Effector CD4-positive, alpha-beta T cell (primary cell): ENCODE results near the gene SPPL2A.
"Not testable (repeated sequence)": the region's sequence is repeated elsewhere in the genome, so short reads cannot be mapped to it uniquely, and the experiment has no call there.

ENCODE experiments used
- DNase-seq: peaks from one replicate; pipeline ENCODE4 v3.0.0-alpha.2; 2020

Gene SPPL2A

DNA sequence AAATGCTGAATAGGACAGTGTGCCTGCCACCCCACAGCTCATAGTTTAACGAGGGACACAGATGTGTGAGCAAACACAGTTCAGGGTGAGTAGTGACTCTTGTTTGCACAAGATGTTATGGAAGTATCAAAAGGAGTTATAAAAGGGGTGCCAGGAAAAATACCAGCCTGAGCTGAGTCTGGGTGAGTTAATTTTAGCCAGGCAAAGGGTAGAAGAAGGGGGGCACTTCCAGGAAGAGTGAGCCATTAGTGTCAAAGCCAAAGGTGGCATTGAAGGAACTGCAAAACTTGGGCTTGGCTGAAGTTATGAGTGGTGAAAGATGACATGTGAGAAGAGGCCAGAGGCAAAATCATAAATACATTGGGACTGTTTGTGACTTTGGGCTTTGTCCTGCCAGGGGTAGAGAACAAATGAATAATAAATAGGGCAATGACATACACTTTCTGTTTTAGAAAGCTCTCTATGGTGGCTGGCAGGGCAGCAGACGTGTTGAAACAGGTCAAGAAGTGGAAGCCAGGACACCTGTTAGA, 1.9 kb upstream of the SPPL2A start:
- no peak for DNase-seq

- DNase-seq = no peak
These were observed 878 bp downstream of the SPPL2A start for GRCh38 chr15:50764461-50765194.

- no peak for DNase-seq
These were observed 6.7 kb downstream of the SPPL2A start for GRCh38 chr15:50758712-50759205.

DNA sequence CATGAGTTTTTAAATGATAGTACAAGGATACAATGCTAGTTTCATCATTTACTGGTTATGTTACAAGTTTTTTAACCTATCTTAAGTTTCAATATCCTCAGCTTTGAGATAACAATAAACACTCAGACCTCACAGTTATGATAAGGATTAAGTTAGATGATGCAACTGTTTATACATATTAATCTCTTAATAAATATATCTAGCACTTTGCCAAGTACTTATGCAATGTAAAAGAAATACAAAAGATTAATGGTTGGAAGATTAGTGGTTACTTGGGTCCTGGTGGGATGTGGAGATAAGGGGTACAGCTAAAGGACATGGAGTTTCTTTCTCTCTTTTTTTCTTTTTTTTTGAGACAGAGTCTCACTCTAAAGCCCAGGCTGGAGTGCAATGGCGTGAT, 12.0 kb downstream of the SPPL2A start:
- DNase-seq = no peak

DNA sequence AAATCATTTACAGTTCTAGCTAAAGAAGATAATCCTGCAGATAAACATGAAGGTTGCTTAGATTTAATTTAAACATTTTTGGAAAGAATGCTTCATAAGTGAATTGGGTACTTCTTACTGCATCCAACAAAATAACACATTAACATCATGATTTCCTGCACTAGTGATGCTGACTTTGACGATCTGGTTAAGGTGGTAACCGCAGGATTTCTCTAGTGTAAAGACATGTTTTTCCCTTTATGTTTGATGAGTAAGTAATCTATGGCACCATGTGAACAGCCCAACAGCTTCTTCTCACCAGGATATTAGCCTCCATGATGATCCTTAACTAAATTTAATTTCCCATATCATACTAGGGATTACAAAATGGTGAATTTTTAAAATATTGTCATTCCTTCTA, 14.1 kb downstream of the SPPL2A start:
- no peak for DNase-seq

DNA sequence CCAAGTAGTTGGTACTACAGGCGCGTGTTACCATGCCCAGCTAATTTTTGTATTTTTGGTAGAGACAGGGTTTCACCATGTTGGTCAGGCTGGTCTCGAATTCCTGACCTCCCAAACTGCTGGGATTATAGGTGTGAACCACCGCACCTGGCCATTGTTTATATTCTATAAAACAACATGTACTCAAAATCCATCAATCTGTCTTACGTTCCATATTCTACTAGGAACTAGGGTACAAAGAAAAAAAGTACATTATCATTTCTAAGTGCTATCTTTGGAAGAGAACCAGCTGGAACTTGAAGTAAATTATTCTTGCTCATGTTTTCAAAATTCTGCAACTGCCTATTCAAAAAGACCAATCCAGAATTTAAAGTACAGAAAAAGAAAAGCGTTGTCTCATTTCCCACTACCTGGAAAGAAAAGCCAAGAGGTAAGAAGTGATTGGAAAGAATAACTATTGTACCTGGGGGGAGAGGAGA, 15.2 kb downstream of the SPPL2A start:
- DNase-seq = no peak

DNA sequence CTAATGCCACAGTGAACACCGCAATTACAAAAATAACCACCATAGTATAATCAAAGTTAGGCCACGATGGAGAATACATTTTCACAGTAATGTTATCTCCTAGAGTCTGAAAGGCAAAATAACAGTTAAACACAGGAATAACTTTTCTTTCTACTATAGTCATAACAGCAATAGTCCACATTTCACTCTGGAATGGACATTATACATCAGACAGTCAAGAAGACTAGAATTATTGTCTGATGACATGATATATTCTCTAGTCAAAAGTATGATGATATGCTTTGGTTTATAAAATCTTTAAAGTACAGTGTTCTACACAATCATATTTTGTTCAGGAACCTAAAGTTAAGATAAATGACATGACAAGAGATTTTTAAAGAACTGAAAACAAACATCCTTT, 18.0 kb downstream of the SPPL2A start:
- no peak for DNase-seq

- no peak for DNase-seq
These were observed 20.9 kb downstream of the SPPL2A start for GRCh38 chr15:50744601-50745000.

- no peak for DNase-seq
These were observed 24.6 kb downstream of the SPPL2A start for GRCh38 chr15:50740955-50741354.

GRCh38 chr15:50736823-50737222, 28.7 kb downstream of the SPPL2A start:
- no peak for DNase-seq

- DNase-seq = no peak
These were observed 30.4 kb downstream of the SPPL2A start for GRCh38 chr15:50735156-50735555.

DNA sequence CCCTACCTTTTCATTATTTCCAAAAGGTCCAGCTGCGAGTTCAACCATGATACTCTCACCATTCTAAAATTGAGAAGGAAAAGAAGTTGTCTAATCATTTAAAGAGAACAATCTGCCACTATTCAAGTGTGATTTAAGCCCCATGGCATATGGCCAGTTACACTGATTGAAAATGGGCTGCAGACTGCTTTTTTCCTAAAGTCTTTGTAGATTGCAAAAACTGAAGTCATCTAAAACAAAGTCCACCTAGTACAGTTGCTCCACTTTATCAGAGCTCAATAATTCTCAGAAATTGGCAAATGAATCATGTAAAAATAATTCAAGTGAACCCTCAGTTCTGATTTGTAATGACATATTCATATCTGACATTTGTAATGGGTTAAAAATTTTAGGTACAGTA, 39.2 kb downstream of the SPPL2A start:
- no peak for DNase-seq

- no peak for DNase-seq
These were observed 46.8 kb downstream of the SPPL2A start for GRCh38 chr15:50718700-50719125.

DNA sequence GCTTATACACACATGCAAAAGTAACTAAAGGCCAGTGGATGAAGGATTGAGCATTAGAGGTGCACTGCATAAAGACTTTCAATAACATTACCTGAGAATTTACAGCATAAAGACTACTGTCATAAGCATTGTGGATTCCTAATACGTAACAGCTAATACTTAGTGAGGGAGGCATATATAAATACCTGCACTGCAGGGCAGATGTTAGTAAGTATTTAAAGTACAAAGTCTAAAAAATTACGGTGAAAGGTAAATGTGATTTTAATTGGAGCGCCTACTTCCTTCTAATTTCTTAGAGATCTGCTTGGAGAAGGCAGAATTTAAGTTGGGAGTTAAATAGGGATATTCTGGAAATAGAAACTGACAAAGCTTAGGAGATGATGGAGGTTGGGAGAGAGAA, 53.5 kb downstream of the SPPL2A start:
- DNase-seq = no peak

DNA sequence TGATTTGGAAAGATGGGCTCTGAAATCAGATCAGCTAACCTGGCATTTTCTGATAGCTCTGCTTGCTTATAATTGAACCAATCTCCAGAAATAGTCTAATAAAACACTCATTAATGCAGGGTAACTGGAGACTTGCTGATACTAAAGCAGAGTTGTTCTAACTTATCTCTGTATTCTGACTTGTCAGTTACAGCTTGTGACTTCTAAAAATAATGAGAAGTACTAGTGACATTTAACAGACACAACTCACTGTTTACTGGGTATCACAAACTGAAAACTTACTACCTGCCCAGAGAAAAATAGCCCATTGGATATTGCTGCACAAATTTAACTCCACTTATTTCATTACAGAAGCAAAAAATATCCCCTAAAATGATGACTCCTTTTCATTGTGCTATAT, 54.9 kb downstream of the SPPL2A start:
- DNase-seq = no peak

DNA sequence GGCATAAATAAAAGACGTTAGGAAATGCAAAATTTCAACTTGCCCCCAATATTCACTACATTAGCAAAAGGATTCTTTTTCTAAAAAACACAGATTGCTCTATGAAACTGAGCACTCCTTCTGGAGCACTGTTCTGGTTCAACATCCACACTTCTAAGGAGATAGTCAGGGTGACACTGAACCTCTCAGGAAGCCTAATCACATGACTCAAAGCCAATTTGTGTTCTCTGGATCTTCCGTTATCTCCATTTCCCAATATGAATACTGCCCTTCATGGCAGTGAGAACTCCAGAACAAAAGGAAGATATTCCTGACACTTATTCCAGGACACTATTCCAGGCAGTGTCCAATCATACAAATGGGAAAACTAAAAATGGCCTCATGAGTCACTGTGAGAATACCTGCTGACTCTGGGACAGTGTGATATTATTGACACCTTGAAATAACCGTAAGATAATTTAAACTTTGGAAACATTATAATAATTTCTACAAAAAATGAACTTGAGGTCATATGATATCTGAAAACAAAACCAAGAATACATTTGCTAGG, 57.6 kb downstream of the SPPL2A start:
- DNase-seq = no peak

GRCh38 chr15:50702762-50703334, 62.7 kb downstream of the SPPL2A start:
- no peak for DNase-seq

- no peak for DNase-seq
These were observed 67.4 kb downstream of the SPPL2A start for GRCh38 chr15:50698101-50698500.

DNA sequence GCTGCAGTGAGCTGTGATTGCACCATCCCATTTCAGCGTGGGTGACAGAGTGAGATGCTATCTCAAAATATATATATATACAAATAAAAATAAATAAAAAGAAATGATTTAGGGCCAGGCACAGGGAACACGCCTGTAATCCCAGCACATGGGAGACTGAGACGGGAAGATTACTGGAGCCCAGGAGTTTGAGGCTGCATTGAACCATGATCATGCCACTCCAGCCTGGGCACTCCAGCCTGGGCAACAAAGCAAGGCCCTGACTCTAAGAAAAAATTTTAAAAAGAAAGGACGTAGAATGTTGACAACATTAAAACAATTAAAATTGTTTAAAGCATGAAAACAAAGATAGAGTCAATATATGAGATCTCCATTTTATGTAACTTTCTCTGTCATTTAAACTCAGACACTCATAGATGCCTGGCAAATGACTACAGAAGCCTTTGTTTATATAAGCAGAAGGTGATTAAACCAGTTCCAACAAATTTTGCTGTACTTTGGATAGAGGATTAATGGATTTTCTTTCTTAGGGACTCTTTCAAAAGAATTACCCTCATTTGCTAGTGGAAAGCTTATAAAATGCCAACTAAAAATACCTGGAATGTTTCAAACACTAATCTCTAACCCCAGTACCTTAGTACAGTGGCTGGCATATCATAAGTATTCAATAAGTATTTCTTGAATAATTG, 68.3 kb downstream of the SPPL2A start:
- no peak for DNase-seq

GRCh38 chr15:50694634-50695165, 70.8 kb downstream of the SPPL2A start:
- not testable (repeated sequence) for DNase-seq

GRCh38 chr15:50687302-50687902, 78.1 kb downstream of the SPPL2A start:
- DNase-seq = no peak

GRCh38 chr15:50686469-50687301, 78.8 kb downstream of the SPPL2A start, which contains the start of gene TRPM7:
Gene TRPM7, minus strand, starts transcription at chr15:50686797. Its CDS starts 264 bp downstream, at chr15:50686533.
- peak; percentile 78 for DNase-seq
